ENCODE data around the gene HRNR. TPM values are rescaled to one million over a fixed set of nuclear protein-coding genes. Genes with fewer than 3 reads are reported as not detected.
"Not testable (repeated sequence)": the region's sequence is repeated elsewhere in the genome, so short reads cannot be mapped to it uniquely, and the experiment has no call there.

Gene HRNR
- not detected for polyA plus RNA-seq (2013, experiment 1 of 2)
- polyA plus RNA-seq (2013, experiment 2 of 2): not detected

GRCh38 chr1:152224093-152224492 lies at the start of gene HRNR:
TSS of gene HRNR (minus strand) at chr1:152224193. CDS start at chr1:152223253, 940 bp downstream.
- H3K36me3 ChIP-seq (ENCODE audit: control insufficient read depth, insufficient read depth, low read length): no peaks in the 10 kb centered on the region
- H3K4me3 ChIP-seq (ENCODE audit: extremely low read depth, insufficient read depth, low read length, poor library complexity, severe bottlenecking): no peak within 1 kb of the TSS
- H3K27ac ChIP-seq (ENCODE audit: low read depth, low read length, severe bottlenecking): no peak within 1 kb of the TSS
- no peaks in the 10 kb centered on the region for H3K4me1 ChIP-seq (ENCODE audit: control insufficient read depth, insufficient read depth, low read length, poor library complexity, severe bottlenecking)
- WGBS, 2 experiments (ENCODE audit: insufficient coverage in 2 of 2): no CpG with 5 or more reads among the region's 2 CpGs
- peaks cover 51% of the 10 kb centered on the region for H3K9me3 ChIP-seq (ENCODE audit: control insufficient read depth, low read length)

GRCh38 chr1:152256394-152256793 lies 32.4 kb upstream of the HRNR start:
- H3K4me1 ChIP-seq (ENCODE audit: control insufficient read depth, insufficient read depth, low read length, poor library complexity, severe bottlenecking); H3K27ac ChIP-seq (ENCODE audit: low read depth, low read length, severe bottlenecking); H3K36me3 ChIP-seq (ENCODE audit: control insufficient read depth, insufficient read depth, low read length); H3K4me3 ChIP-seq (ENCODE audit: extremely low read depth, insufficient read depth, low read length, poor library complexity, severe bottlenecking): not testable (repeated sequence)
- 69 to 72% methylated on average over 5 to 12 of the region's 21 CpGs for WGBS, 2 experiments (ENCODE audit: insufficient coverage in 2 of 2)
- peaks cover 16% of the 10 kb centered on the region for H3K9me3 ChIP-seq (ENCODE audit: control insufficient read depth, low read length)

- peaks cover 17% of the 10 kb centered on the region for H3K9me3 ChIP-seq (ENCODE audit: control insufficient read depth, low read length)
- 0 to 17% methylated on average over 1 of the region's 4 CpGs for WGBS, 2 experiments (ENCODE audit: insufficient coverage in 2 of 2)
- no peak overlapping the region for H3K4me3 ChIP-seq (ENCODE audit: extremely low read depth, insufficient read depth, low read length, poor library complexity, severe bottlenecking)
- H3K4me1 ChIP-seq (ENCODE audit: control insufficient read depth, insufficient read depth, low read length, poor library complexity, severe bottlenecking): no peaks in the 10 kb centered on the region
- no peak overlapping the region for H3K27ac ChIP-seq (ENCODE audit: low read depth, low read length, severe bottlenecking)
- H3K36me3 ChIP-seq (ENCODE audit: control insufficient read depth, insufficient read depth, low read length): no peaks in the 10 kb centered on the region
Measured at GRCh38 chr1:152252157-152252556, 28.2 kb upstream of the HRNR start.

- 0% methylated on average over 1 of the region's 2 CpGs; no CpG with 5 or more reads in 1 of the 2 experiments for WGBS, 2 experiments (ENCODE audit: insufficient coverage in 2 of 2)
- H3K9me3 ChIP-seq (ENCODE audit: control insufficient read depth, low read length): peaks cover 22% of the 10 kb centered on the region
- H3K27ac ChIP-seq (ENCODE audit: low read depth, low read length, severe bottlenecking): no peak overlapping the region
Measured at GRCh38 chr1:152251391-152251790, 27.4 kb upstream of the HRNR start.

GRCh38 chr1:152247316-152247715 lies 23.3 kb upstream of the HRNR start:
- Histone ChIP-seq H3K4me1 (ENCODE audit: control insufficient read depth, insufficient read depth, low read length, poor library complexity, severe bottlenecking) (no peaks in the 10 kb centered on the region), H3K4me3 (ENCODE audit: extremely low read depth, insufficient read depth, low read length, poor library complexity, severe bottlenecking) (no peak overlapping the region), H3K27ac (ENCODE audit: low read depth, low read length, severe bottlenecking) (no peak overlapping the region), H3K9me3 (ENCODE audit: control insufficient read depth, low read length) (peaks cover 39% of the 10 kb centered on the region), H3K36me3 (ENCODE audit: control insufficient read depth, insufficient read depth, low read length) (no peaks in the 10 kb centered on the region)
- WGBS, 2 experiments (ENCODE audit: insufficient coverage in 2 of 2): 25% methylated on average over 1 of the region's 1 CpG; no CpG with 5 or more reads in 1 of the 2 experiments

More at GRCh38 chr1:152251391-152251790, 27.4 kb upstream of the HRNR start:
- Histone ChIP-seq H3K4me1 (ENCODE audit: control insufficient read depth, insufficient read depth, low read length, poor library complexity, severe bottlenecking) (no peaks in the 10 kb centered on the region), H3K36me3 (ENCODE audit: control insufficient read depth, insufficient read depth, low read length) (no peaks in the 10 kb centered on the region), H3K4me3 (ENCODE audit: extremely low read depth, insufficient read depth, low read length, poor library complexity, severe bottlenecking) (no peak overlapping the region)

GRCh38 chr1:152244576-152245273 lies 20.7 kb upstream of the HRNR start:
- no CpG with 5 or more reads among the region's 2 CpGs for WGBS, 2 experiments (ENCODE audit: insufficient coverage in 2 of 2)
- no peaks in the 10 kb centered on the region for H3K36me3 ChIP-seq (ENCODE audit: control insufficient read depth, insufficient read depth, low read length)
- H3K4me3 ChIP-seq (ENCODE audit: extremely low read depth, insufficient read depth, low read length, poor library complexity, severe bottlenecking): no peak overlapping the region
- no peaks in the 10 kb centered on the region for H3K4me1 ChIP-seq (ENCODE audit: control insufficient read depth, insufficient read depth, low read length, poor library complexity, severe bottlenecking)
- H3K9me3 ChIP-seq (ENCODE audit: control insufficient read depth, low read length): peaks cover 52% of the 10 kb centered on the region
- no peak overlapping the region for H3K27ac ChIP-seq (ENCODE audit: low read depth, low read length, severe bottlenecking)

GRCh38 chr1:152237093-152237492 lies 13.1 kb upstream of the HRNR start:
- no CpG with 5 or more reads among the region's 1 CpG for WGBS, 2 experiments (ENCODE audit: insufficient coverage in 2 of 2)
- Histone ChIP-seq H3K27ac (ENCODE audit: low read depth, low read length, severe bottlenecking) (no peak overlapping the region), H3K9me3 (ENCODE audit: control insufficient read depth, low read length) (peaks cover 25% of the 10 kb centered on the region), H3K4me1 (ENCODE audit: control insufficient read depth, insufficient read depth, low read length, poor library complexity, severe bottlenecking) (no peaks in the 10 kb centered on the region), H3K36me3 (ENCODE audit: control insufficient read depth, insufficient read depth, low read length) (no peaks in the 10 kb centered on the region), H3K4me3 (ENCODE audit: extremely low read depth, insufficient read depth, low read length, poor library complexity, severe bottlenecking) (no peak overlapping the region)

- Histone ChIP-seq H3K4me1 (ENCODE audit: control insufficient read depth, insufficient read depth, low read length, poor library complexity, severe bottlenecking) (no peaks in the 10 kb centered on the region), H3K9me3 (ENCODE audit: control insufficient read depth, low read length) (peaks cover 22% of the 10 kb centered on the region), H3K4me3 (ENCODE audit: extremely low read depth, insufficient read depth, low read length, poor library complexity, severe bottlenecking) (no peak overlapping the region), H3K27ac (ENCODE audit: low read depth, low read length, severe bottlenecking) (no peak overlapping the region), H3K36me3 (ENCODE audit: control insufficient read depth, insufficient read depth, low read length) (no peaks in the 10 kb centered on the region)
- 49 to 61% methylated on average over 3 of the region's 3 CpGs for WGBS, 2 experiments (ENCODE audit: insufficient coverage in 2 of 2)
Measured at GRCh38 chr1:152228831-152229230, 4.8 kb upstream of the HRNR start.

GRCh38 chr1:152227310-152227928 lies 3.4 kb upstream of the HRNR start:
- no CpG with 5 or more reads among the region's 1 CpG for WGBS, 2 experiments (ENCODE audit: insufficient coverage in 2 of 2)
- peaks cover 30% of the 10 kb centered on the region for H3K9me3 ChIP-seq (ENCODE audit: control insufficient read depth, low read length)
- no peaks in the 10 kb centered on the region for H3K36me3 ChIP-seq (ENCODE audit: control insufficient read depth, insufficient read depth, low read length)

GRCh38 chr1:152225678-152226077 lies 1.7 kb upstream of the HRNR start:
- WGBS, 2 experiments (ENCODE audit: insufficient coverage in 2 of 2): 39% methylated on average over 3 of the region's 3 CpGs; no CpG with 5 or more reads in 1 of the 2 experiments

More at GRCh38 chr1:152227310-152227928, 3.4 kb upstream of the HRNR start:
- H3K4me3 ChIP-seq (ENCODE audit: extremely low read depth, insufficient read depth, low read length, poor library complexity, severe bottlenecking): no peak overlapping the region
- H3K27ac ChIP-seq (ENCODE audit: low read depth, low read length, severe bottlenecking): no peak overlapping the region
- no peaks in the 10 kb centered on the region for H3K4me1 ChIP-seq (ENCODE audit: control insufficient read depth, insufficient read depth, low read length, poor library complexity, severe bottlenecking)

More at GRCh38 chr1:152225678-152226077, 1.7 kb upstream of the HRNR start:
- peaks cover 35% of the 10 kb centered on the region for H3K9me3 ChIP-seq (ENCODE audit: control insufficient read depth, low read length)
- H3K4me1 ChIP-seq (ENCODE audit: control insufficient read depth, insufficient read depth, low read length, poor library complexity, severe bottlenecking): no peaks in the 10 kb centered on the region
- H3K27ac ChIP-seq (ENCODE audit: low read depth, low read length, severe bottlenecking): no peak overlapping the region
- no peaks in the 10 kb centered on the region for H3K36me3 ChIP-seq (ENCODE audit: control insufficient read depth, insufficient read depth, low read length)
- no peak overlapping the region for H3K4me3 ChIP-seq (ENCODE audit: extremely low read depth, insufficient read depth, low read length, poor library complexity, severe bottlenecking)

All from mesodermal cell (in vitro differentiated cells).